Stimulated activated CD8-positive, alpha-beta memory T cell treated with anti-CD3 and anti-CD28 coated beads, Interleukin-12 subunit alpha, Interleukin-12 subunit beta, amount 100 ng/mL, for 24 hours (primary cell): ENCODE data around the gene SIRT7.
"Not testable (repeated sequence)": the region's sequence is repeated elsewhere in the genome, so short reads cannot be mapped to it uniquely, and the experiment has no call there.

Source experiments
- DNase-seq: peaks from one replicate; pipeline ENCODE4 v3.0.0-alpha.2; 2020; ENCODE audit errors: extremely low read depth

The SIRT7 gene

DNA sequence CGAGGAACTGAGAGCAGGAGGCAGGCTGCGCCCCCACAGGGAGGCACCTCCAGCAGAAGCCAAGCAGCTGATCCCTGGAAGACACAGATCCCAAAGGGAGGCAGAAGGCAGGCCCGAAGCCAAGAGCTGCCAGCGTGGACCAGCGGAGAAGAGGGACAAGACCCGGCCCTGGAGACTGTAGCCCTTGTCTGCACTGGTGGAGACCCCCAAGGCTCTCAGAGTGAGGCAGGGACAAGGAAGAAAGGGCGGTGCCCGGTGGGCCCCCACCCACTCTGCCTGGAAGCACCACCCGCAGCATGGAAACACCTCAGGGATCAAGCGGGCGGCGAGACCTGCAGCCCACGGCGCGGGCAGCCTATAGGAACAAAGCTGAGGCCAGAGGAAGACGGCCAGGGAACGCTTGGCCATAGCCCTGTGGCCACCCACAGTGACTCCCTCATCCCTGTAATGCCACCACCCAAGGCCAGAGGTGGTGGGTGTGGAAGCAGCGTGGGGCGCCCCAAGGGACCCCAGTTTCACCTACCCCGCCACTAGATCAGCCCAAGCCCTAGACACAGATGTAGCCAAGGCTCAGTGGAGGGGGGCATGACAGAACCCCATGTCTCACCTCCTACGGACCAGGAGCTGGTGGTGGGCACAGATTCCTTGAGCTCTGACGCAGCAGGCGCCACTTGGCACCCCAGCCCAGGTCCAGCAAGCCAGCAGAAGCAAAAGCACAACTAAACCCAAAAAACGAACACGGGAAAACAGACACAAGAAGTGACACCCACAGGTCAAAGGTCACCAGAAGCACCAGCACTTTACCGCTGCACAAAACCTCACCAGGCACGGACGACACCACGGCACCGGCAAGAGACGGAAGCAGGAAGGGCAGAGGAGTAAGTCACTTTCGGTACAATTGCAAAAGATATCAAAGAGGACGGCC, 2.9 kb upstream of the SIRT7 start:
- DNase-seq = no peak

DNA sequence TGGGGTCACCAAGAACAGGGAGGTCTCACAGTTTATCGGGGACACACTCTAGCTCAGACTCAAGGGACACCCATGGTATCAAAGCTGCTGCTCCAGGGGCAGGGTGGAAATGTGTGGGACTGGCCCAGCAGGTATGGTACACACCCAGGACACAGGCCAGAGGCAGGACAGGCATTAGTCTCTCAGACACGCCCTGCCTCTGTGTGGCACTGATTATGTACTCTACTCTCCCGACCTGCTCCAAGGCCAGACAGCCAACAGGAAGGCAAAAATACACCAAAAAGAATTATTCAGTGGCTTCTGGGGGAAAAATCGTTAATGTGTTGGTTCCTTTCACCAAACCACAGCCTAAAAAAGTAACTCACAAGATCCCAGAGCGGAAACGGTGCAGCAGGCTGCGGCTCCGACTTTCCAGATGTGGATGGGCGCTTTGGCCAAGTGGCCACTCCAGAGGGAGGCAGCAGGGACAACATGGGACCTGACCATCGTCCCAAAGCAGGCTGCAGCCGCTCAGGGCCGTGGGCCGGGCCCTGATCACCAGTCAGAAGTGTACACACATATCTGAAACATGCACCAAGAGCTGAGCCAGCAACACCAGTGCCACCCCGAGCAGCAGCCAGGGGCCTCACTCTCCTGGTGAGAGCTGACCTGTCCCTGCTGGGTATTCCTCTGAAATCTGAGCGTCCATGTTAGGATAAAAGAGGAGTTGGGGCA, 1.0 kb upstream of the SIRT7 start:
- no peak for DNase-seq

DNA sequence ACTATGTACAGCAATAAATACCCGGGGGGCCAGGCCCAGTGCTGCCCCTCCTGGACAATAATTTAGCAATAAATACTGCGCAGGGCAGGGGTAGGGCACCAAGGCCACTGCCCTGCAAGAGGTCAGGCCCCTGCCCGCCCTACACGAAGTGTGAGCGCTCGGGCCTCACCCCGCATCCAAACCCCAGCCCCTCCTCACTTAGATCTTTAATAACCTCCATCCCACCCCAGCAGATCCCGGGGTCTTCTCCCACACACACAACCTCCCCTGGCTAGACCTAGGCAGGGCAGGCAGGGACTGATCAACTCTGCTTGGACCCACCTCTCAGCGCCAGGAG, 325 bp upstream of the SIRT7 start:
- DNase-seq = not testable (repeated sequence)

DNA sequence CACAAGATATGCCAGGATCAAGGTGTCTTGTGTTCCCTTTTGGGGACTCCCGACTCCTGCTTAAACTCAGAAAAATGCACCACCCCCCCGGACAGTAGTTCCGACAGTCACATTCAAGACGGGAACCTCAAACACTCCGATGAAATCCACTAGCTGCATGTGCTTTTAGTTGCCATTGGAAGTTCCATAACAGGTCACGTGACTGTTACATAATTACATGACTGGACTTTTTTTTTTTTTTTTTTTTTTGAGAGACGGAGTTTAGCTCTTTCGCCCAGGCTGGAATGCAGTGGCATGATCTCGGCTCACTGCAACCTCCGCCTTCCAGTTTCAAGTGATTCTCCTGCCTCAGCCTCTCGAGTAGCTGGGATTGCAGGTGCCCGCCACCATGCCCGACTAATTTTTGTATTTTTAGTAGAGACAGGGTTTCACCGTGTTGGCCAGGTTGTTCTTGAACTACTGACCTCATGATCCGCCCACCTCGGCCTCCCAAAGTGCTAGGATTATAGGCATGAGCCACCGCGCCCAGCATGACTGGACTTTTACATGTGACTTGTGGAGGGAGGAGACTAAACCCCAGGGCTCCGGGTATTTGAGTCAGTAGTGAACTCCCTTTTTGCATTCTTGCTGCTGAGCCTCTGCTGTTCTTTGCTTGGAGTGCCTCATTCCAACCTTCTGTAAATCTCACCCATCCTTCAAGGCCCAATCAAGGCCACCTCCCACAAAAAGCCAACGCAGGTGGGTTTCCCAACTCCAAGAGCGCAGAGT, 1.6 kb downstream of the SIRT7 start:
- DNase-seq = no peak

DNA sequence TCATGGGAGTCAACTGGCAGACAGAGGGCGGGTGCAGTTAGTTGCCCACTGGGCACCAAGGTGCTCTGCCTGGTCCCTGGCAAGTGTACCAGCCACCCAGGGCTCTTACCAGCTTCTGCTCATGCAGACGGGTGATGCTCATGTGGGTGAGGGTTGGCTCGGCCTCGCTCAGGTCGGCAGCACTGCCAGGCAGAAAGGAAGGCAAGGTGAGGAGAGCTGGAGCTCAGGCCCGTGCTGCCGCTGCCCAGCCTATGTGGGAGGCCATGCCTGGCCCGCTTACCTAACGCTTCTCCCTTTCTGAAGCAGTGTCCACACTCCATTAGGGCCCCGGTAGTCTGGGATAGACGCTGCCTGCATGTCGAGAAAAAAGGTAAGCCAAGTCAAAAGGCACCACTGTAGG, 2.6 kb downstream of the SIRT7 start:
- DNase-seq = no peak

DNA sequence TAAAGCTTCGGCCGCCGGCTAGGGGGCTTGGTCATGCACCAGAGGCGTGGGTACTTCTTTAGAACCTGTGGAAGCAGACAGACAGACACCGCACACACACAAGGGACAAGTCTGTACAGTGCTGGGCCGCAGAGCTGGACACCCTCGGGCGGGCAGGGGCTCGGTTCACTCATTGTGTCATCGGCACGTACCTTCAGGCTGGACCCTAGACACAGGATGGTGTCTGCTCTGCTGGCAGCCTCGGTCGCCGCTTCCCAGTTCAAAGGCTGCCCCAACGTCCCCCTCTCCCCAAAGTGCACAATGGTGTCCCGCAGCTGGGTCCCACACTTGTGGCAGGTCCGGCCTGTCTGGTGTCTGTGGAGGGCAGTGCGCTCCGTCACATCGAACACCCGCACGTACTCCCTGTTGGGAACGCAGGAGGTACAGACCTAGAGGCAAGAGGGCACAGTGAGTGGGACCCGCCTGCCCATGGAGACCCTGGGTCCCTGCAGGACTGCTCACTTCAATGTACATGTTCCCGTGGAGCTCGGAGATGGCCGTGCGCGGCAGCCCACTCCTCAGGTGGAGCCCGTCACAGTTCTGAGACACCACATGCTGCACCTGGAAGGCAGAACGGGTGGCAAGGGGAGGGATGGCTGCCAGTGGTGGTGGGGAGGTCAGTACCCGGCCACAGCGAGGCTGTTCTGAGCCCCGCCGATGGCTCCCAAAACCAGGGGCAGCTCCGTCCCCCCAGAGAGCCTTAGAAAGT, 3.7 kb downstream of the SIRT7 start:
- DNase-seq = no peak

DNA sequence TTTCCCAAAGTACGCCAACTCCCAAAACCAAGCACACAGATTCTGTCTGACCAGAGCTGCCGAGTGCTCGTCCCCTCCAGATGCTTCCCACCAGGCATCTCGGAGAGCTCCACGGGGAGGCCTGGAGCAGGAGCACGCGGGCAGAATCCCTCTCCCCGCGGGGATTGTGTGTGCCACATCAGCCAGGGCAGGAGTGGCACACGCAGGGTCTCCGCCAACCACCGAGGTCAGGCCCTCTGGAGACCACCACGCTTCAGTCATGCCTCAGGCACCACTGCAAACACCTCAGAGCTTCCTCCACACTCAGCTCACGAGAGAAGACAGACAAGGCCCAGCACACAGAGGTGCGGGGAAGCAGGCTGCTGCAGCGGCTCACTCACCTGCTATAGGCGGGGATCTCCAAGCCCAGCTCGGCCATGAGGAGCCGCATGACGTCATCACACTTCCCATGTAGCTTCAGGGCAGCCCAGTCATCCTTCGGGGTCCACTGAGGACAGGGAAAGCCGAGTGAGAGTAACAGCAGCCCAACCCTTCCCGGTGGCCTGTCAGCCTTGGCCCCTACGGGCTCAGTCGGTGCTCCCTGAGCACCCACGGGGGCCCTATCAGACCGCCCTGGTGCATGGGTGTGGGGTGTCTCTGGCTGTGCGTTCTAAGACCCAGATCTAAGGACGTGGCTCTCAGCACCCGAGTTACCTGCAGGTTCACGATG, 4.4 kb downstream of the SIRT7 start:
- no peak for DNase-seq

DNA sequence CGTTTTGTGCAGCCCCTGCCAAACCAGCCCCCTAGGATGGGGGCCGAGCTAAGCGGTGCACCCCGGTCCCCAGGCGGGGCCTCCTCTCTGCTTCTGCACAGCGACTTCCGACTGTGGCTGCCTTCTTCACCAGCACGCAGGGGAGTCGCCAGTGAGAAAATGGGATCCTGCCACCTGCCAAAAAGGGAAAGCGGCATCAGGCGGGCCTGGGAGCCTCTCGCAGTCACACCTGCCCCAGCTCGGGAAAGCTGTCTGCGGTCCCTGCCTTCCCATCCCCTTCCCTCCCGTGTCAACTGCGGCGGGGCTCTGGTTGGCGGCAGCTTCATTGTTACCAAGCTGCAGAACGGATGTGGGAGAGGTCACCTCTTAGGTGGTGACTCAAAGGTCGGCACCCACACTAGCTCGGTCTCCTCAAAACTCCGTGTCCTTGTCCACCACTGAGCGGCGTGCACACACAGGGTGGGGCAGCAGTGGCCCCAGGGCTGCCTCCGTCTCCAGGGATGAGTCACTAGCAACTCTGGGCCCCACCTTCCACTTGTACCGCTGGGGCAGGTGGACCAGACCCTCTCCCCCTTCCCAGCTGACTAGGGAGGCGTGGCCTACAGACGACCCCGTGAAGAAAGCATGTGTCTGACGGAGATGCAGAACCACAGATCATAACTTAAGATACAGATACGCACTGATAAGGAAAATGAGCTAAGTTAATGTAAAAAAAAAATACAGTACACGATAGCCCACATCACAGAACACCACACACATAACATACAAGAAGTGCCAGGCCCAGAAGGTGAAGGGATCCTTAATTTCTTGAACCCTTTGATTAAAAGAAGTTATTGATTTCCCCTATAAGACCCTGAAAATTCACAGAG, 5.3 kb downstream of the SIRT7 start:
- no peak for DNase-seq

DNA sequence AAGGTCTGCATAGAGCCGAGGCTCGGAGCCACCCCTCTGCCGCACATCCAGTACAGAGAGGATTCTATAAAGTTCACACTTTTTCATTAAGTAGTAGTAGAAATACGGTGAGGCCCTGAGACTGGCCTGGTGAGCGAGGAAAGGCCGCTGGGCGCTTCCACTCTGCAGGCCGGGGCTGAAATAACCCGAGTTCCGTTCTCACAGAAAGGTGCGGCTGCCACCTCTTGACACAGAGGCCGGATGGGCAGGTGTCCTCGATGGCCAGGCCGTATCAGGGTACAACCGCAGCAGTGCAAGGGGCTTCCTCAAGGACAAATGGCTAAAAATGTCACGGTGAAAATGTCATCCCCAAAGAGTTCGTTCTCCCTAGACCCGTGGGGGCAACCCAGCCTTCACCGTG, 6.0 kb downstream of the SIRT7 start:
- no peak for DNase-seq

DNA sequence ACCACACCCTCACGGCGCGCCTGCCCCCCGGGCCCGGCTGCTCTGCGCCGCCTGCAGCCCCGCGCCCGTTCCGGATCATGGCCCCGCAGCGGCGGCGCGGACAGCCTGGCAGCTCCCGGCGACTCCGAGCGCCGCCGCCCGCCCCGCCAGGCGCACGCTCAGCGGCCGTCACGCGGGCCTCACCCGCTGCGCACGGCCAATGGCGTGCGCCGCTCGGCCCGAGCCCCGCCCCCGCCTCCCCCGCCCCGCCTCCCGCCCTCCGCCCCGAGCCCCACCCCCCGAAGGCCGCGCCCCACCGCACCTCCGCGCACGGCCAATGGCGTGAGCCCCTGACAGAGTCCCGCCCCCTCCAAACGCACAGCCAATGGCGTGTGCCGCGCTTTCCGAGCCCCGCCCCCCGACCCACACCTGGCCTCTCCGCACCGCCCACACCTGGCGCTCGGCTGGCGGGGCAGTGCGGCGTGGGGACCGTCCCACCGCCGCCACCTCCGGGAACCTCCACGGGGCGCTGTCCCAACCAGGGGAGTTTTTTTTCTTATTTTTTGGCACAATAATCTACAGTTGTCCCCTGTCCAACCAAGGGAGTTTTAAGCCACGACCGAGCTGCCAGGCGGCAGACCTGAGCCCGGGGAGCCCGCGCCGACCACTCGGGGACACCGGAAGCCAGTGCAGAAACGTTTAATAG, 6.6 kb downstream of the SIRT7 start, which contains the start of gene PCYT2:
TSS of gene PCYT2 (minus strand) at position 123 of the 685 bp plus-strand sequence. CDS start at position 79, 44 bp downstream.
- DNase-seq = peak; percentile 82

DNA sequence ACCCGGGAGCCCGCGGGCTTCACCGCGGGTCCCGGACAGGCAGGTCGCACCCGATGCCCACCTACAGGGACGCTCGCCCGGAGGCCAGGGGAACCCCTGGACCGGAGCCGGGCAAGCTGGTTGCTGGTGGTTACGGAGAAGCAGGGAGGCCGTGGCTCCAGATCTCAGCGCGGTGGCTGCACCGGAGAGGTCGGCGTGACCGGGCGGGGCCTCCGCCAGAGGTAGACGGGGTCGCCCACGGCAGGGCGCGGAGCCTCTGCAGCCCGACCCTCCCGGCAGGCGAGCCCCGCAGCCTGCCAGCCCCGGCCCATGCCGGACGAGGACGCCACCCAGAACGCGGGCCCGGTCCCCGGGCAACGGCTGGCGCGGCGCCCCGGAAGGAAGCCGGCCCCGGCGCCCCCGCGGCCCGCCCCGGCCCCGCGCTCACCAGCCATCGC, 7.1 kb downstream of the SIRT7 start:
- no peak for DNase-seq

DNA sequence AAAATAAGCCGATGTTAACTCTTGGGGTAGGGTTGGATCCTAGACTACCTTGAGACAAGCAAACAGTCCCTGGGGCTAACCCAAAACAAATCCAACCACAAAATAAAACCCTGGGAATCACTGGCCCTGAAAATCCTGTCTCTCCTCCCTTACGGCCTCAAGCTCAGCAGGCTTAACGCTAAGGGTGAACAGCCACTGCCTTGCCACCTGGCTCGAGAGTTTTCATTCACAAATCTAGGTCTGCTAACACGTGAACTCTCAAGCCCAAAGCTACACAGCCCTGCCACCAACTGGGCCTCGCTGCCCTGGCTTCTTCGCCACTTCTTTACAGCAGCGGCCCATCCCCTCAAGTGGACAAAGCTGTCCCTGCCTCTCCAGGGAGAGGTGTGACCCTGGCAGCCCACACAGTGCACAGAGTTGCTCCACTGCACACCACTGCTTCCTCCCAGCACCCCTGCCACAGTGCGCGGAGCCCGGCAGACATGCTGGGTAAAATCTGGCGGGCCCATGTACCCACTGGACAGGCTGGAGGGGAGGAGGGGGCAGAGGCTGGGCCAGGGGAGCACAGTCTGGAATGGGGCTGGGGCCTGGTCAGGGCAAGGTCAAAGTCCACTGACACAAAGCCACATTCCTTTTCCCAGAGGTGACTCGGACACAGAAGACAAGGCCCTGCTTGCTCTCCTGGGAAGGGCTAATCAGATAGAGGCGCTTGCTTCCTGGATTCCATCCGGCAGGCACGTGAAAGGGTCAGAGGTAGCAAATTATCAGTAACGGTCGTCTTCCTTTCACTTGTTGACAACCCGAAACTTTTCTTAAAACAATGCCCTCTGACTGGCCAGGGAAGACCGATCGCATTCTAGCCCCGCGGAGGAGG, 7.8 kb downstream of the SIRT7 start:
- DNase-seq = no peak

DNA sequence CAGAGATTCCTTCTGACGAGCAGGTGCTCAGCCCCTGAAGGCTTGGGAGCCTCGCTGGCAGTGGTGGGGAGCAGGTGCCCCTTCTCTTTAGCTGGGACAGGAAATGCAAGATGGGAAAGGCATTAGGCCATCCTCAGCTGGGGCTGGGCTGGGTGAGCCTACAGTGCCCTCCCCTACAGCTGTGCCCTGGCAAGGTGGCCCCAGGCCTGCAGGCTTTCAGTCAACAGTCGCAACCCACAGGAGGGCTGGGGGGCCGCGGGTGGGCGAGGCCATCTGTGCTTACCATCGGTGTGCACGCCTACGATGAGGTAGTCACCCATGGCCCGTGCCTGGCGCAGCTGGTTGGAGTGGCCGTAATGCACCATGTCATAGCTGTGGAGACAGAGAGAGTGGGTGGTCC, 8.7 kb downstream of the SIRT7 start:
- DNase-seq = no peak

DNA sequence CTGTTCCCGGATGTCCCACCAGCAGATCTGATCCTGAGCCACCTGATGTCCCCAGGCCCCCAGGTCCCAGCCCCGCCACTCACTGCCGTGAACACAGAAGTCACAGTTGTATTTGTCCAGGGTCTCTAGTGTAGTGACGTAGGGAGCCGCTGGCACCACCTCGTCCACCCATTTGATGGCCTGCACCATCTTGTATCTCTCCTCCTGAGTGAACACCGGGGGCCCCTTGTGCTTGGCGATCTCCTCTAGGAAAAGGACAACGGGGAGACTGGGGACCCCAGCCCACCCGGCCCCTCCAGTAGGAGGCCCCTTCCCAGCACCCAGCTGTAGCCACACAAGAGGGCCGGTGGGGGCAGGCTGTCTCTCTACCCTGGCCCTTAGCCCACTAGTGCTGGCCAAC, 9.2 kb downstream of the SIRT7 start:
- DNase-seq = no peak

DNA sequence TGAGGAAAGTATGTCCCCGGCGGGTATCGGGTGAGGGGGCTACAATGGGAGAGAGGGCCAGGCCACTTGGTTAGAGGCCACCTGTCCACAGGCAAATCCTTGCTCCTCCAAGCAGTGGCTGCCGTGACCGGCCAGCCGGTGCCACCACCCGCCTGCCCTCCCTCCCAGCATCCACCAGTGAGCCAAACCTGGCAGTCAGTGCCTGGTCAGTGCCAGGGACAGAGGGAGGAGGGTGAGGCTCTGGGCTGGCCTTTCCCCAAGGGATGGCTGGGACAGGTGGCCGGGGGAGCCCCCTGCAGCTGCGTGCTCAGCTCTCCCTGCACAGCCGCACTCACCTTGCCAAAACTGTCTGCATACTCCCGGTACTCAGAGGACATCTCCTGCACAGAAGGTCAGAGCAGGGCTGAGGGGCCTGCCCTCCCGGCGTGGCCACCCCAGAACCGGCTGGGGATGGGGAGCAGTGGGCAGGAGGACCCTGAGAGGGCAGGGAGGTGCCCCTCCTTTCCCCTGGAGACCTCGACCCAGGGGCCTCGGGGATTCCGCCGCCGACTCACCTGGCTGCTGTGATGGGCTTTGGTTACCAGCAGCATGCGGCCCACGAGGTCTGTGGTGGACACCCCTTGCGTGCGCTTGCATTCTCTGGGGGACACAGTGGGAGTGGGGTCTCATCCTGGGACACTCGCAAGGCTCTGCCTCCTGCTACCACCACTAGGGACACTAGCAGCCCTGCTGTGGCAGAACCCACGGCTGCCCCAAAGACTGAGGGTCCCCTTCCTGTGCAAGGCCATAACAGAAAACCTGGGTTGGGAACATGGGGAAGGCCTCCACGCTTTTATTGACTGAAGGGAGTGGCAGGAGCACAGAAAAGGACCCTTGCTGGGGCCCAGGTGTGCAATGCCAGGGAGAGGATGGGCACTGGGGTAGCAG, 10.5 kb downstream of the SIRT7 start:
- no peak for DNase-seq

DNA sequence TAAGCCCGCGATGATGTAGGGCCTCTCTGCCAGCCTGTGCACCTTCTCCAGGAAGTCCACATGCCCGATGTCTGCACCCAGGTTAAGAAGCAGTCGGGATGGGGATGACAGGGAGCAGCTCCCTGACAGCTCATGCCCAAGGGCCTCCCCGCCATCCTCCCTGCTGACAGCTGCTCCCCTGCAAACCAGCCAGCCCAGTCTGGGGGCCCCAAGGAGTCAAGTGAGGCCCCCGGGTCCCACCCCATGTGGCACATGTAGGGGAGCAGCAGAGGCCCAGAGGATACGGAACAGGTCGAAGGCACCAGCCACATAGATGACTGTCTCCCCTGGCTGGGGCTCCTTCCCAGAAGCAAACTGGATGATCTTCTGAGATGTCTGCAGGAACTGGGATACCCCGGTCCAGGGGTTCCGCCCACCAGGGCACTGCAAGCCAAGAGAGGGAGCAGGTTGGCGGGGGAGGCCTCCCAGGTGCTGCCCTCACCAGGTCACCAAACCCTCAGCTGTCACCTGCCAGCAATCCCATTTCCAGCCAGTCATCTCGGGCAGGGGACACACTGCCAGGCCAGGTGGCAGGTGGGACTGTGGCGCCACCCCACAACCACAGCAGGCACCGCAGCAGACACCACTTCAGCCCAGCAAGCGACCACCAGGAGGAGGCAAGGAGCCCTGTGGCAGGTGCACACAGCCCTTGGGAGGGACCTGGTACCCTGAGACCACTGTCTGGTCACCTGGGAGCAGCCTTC, 11.3 kb downstream of the SIRT7 start:
- no peak for DNase-seq

DNA sequence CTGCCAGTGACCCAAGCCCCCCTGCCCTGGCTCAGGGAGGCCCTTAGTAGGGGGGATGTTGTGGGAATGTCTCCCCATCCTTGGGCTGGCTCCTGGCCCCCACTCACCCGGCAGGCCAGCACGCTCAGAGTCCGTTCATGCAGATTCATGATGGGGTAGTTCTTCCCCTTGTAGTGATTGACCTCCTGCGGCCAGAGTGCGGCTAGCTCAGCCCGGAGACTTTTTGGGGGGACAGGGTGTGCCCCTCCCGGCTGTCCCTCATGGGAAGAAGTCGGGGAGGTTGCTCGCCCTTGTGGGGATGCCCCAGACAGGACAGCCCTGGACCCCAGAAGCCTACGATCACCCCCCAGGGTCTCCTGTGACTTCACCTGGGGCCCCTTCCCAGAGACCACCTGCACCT, 12.0 kb downstream of the SIRT7 start:
- no peak for DNase-seq
